Activated CD4-positive, alpha-beta T cell treated with anti-CD3 and anti-CD28 coated beads for 48 hours (primary cell): Measurements from ENCODE around the gene PLPP4.
"Not testable (repeated sequence)": the region's sequence is repeated elsewhere in the genome, so short reads cannot be mapped to it uniquely, and the experiment has no call there.

Experiments
- DNase-seq: peaks from one replicate; pipeline ENCODE4 v3.0.0-alpha.2; 2020

PLPP4 gene

DNA sequence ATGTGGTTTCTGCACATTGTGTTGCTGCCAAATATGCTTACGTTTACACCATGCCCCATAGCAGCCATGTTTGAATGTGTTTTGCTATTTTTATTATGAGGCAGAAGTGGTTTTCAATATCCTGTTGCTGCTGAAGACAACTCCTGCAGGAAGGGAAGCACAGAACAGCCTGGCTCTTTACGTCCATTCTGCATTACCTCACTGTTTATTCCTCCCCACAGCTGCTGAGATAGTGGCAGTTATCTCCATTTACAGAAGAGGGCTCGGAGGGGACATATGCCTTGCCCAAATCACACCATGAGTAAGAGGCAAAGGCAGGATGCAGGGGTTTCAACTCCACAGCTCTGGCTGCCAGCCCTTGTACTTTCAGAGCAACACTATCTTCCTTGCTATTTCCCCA is 35.3 kb downstream of the PLPP4 start:
- no peak for DNase-seq

GRCh38 chr10:120493411-120494312 is 36.6 kb downstream of the PLPP4 start:
- DNase-seq: no peak

DNA sequence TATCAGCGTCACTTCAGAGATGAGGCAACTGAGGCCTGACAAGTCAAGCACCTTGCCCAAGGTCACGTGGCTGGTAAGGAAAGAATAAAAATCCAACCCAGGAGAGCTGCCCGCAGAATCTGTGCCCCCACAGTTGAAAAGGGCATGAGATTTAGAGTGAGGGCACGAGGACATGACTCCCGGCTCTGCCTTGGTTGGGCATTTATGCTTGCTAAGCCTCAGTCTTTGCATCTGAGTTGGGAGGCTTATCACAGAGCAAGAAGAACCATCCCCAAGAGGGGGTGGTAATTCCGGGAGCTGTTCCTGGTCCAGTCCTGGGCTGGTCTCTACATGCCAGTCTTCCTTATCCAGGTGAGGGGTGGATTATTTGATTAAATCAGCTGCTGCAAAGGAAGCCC is 37.3 kb downstream of the PLPP4 start:
- no peak for DNase-seq

GRCh38 chr10:120495226-120496009 is 38.4 kb downstream of the PLPP4 start:
- DNase-seq: no peak

- DNase-seq: no peak
Observed at GRCh38 chr10:120499883-120500282, 42.9 kb downstream of the PLPP4 start.

DNA sequence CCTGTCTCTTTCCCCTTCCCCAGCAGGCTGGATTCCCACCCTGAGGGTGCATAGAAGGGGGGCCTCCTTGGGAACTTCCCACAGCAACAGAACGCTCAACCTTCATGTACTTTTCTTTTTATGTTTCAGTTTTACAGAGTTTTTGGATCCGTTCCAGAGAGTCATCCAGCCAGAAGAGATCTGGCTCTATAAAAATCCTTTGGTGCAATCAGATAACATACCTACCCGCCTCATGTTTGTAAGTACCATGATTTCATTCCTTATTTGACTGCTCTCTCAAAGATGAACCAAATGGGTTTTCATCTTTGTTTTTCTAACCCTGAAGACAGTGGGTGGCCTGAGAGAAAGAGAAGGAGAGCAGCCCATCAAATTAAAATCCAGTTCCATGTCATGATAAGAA is 46.7 kb downstream of the PLPP4 start:
- no peak for DNase-seq

DNA sequence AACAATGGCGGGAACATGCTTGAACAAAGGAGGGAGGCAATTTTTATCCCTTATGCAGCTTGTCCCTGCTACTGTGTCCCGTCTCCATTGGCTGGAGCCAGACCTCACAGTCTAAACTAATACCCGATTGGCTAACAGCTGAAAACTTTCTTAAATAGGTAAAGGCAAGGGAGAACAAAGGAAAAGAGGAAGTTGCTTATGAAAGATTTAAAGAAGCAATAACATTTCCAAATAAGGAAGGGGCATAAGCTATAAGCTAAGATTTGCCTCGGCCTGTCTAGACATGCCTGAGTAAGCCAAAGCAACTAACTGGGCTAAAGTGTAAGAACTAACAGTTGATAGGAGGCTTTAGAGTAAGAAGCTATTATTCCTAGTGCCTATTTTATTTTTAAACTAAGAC is 47.2 kb downstream of the PLPP4 start:
- not testable (repeated sequence) for DNase-seq

GRCh38 chr10:120505056-120505455 is 48.0 kb downstream of the PLPP4 start:
- DNase-seq: no peak

- DNase-seq: no peak
Observed at GRCh38 chr10:120505866-120506265, 48.8 kb downstream of the PLPP4 start.

DNA sequence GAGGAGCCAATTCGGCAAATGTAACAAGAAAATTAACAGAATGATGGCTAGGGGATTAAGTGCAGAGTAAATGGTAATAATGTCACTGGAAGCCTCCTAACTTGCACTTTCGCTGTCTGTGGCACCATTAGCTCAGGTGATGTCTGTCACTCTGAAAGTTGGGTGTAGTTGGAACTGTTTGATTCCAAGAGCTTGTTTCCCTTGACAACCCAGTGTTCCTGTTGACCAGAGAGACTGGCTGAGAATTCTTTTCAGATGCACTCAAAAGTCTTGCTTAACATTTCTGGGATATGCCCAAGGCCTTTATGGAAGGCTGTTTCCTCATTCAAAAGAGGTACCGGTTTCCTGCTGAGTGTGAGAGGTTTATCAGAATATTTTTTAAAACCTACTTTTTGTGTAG is 49.6 kb downstream of the PLPP4 start:
- DNase-seq: no peak

- no peak for DNase-seq
Observed at GRCh38 chr10:120507175-120507574, 50.1 kb downstream of the PLPP4 start.

DNA sequence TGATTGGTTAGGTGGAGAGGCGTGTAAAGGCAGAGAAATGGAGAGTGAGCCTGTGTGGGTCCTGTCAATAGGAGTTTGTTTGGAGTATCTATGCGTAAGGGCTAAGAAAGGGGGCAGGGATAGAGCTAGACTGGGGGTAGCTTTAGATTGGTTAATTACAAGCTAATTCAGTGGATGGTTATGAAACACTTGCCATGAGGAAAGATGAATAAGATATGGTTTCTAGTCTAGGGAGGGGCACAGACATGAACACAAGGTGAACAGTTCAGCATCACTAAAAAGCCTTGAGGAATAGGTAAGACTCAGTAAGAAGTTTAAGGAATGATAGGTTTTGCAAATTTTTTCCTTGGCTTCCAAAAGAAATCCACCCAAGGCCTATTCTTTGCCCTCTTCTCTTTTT is 50.6 kb downstream of the PLPP4 start:
- DNase-seq: no peak

- peak; percentile 18 for DNase-seq
Observed at GRCh38 chr10:120508393-120508792, 51.4 kb downstream of the PLPP4 start.

GRCh38 chr10:120508966-120509365 is 51.9 kb downstream of the PLPP4 start:
- no peak for DNase-seq

DNA sequence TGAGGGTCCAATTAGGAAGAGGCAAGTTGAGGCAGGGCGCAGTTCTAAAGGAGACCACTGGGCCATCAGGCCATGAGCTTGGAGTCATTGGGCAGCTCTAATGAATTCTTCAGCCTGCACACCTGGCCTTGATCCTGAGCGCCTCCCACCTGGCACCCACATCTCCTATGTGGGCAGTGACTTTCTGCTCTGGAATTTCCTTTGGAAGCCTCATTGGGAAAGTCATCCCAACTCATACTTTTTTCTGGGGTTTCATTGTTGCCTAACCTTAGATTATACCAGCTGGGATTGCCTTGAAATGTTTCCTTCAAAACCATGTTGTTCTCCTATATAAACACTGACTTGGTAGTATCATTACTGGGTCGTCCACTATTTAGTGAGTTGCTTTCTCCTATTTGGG is 54.1 kb downstream of the PLPP4 start:
- no peak for DNase-seq

DNA sequence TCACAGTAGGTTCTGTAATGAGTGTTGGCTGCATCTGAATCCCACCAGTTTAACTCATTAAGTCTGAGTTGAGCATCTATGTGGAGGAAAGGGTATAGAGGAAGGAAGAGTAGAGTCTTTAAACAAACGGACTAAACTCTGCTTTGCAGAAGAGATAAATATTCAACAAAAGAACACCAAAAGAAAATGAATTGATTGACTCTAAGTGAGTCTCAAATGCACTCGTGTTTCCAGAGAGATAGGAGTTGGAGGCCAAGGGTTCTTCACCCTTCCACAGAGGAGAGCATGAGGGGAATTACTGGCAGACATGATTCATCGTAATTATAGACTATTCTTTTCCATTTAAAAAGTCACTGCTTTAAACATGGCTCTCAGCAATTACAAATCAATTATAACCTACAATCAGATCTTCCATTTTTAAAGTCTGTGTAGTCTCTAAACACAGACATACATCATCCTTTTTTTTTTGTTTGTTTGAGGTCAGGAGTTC is 56.3 kb downstream of the PLPP4 start:
- DNase-seq: no peak

DNA sequence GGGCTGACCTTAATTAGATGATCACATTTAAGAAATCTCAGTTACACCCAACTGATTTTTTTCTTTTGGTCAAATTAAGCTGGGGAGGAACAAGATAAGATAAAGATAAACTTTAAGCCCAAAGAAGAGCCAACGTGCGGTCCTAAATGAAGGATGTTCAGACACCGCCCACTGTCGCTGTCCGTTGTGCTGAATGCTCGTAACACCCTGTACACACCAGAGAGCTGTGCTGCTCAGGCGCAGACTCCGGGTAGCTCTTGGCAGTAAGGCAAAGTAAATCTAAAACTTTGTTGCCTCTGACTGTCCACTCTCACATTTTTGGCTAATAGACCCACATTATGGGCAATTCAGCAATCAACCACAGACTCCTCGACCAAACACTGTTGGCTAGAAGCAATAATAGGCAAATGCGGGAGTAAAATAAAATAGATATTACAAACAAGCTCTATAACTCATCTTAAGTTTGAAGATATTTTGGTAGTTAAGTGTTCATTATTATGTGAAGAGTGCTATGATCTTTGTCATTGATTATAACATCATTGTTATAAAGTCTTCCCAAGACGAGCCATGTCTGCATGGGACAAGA is 57.1 kb downstream of the PLPP4 start:
- DNase-seq: peak; percentile 24

GRCh38 chr10:120514959-120515358 is 57.9 kb downstream of the PLPP4 start:
- no peak for DNase-seq

DNA sequence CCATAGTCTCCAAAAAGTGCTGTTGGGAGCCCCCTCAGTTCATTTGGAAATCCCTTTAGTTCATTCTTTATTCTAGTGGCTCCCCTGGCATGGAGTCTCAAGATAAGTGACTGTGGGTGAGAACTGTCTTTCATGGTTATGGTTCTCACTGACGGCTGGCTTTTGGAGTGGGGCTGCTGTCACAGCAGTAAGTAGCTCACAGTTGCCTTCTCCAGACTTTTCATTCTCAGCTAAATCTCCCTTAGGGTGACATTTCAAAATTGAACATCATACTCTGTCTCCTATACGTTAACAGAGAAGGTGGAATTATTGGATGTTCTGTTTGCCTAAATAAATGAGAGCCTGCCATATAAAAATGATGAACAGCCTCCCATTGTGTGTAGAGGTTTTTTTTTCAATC is 58.7 kb downstream of the PLPP4 start:
- no peak for DNase-seq

GRCh38 chr10:120516426-120516825 is 59.4 kb downstream of the PLPP4 start:
- DNase-seq: no peak

GRCh38 chr10:120517196-120517595 is 60.2 kb downstream of the PLPP4 start:
- no peak for DNase-seq

- DNase-seq: no peak
Observed at GRCh38 chr10:120517881-120518484, 61.0 kb downstream of the PLPP4 start.

DNA sequence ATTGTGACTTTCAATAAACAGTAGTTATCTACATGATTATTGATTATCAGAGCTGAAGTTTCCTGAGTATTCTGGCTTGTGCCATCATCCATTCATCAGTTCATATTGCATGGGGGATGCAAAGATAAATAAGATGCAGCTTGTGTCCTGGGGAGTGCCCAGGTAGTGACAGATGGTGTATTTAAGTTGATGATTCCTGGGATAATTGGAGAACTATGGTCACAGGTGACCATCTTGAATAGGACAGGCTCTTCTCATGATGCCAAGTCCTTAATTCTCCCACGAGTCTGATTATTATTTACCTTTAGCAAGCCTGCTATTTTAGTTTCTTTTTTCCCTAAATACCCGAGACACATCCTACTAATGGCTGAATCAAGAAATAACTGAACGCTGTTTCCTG is 64.9 kb downstream of the PLPP4 start:
- no peak for DNase-seq
